Suprapubic skin (tissue), 4 donors: ENCODE results near the gene PLAGL2.

Experiments
- EP300 ChIP-seq: sonication (generic); formaldehyde crosslinking; IDR thresholded peaks from one replicate; pipeline ENCODE4 v1.6.1; 2017; ENCODE audit warnings: antibody characterized with exemption
- POLR2A ChIP-seq, 2 donors: fragments of 450-650 bp; IDR thresholded peaks; one replicate each; pipeline ENCODE4 v1.6.1; 2017; ENCODE audit warnings: antibody characterized with exemption in 2 of 2, mild to moderate bottlenecking in 2 of 2, moderate library complexity in 2 of 2
- POLR2AphosphoS5 ChIP-seq, 3 donors: sonication (generic); formaldehyde crosslinking; IDR thresholded peaks; one replicate each; pipeline ENCODE4 v1.6.1; 2017; ENCODE audit warnings: antibody characterized with exemption in 3 of 3
- TF ChIP-seq, protein P1 (sequence below), 2 donors: fragments of 200-600 bp in 1 of 2; fragments of 450-650 bp in 1 of 2; sonication (generic) in 1 of 2; IDR thresholded peaks; one replicate each; pipeline ENCODE4 v1.5.1; 2016 to 2019; ENCODE audit warnings: antibody characterized with exemption in 2 of 2, mild to moderate bottlenecking in 1 of 2, moderate library complexity in 1 of 2

DNA sequence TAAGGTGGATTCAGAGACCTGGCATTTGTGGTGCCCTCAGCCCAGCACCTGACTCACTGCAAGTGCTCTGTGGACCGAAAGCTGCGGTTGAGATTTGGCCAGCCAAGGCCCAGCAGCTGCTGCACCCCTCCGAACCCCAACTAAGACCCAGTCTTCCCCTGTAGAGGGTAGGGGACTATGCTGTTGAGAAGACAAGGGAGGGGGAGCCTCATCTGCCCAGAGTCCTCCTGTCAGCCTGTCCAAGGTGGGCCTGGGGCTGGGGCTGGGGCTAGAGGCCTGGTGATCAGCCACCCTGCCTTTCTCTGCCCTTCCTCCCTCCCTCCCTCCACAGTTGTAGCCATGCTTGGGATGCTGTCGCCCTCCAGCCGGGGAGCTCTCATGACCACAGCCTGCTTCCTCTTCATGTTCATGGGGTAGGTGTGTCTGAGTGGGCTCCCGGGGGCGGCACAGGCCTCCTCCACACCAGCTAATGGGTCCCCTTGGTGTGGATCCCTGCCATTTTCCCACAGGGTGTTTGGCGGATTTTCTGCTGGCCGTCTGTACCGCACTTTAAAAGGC, 57.2 kb downstream of the PLAGL2 start:
- TF ChIP-seq, protein P1, sequence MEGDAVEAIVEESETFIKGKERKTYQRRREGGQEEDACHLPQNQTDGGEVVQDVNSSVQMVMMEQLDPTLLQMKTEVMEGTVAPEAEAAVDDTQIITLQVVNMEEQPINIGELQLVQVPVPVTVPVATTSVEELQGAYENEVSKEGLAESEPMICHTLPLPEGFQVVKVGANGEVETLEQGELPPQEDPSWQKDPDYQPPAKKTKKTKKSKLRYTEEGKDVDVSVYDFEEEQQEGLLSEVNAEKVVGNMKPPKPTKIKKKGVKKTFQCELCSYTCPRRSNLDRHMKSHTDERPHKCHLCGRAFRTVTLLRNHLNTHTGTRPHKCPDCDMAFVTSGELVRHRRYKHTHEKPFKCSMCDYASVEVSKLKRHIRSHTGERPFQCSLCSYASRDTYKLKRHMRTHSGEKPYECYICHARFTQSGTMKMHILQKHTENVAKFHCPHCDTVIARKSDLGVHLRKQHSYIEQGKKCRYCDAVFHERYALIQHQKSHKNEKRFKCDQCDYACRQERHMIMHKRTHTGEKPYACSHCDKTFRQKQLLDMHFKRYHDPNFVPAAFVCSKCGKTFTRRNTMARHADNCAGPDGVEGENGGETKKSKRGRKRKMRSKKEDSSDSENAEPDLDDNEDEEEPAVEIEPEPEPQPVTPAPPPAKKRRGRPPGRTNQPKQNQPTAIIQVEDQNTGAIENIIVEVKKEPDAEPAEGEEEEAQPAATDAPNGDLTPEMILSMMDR (IDR thresholded peaks at IDR 0.05) = no peak
- TF ChIP-seq POLR2AphosphoS5 (IDR thresholded peaks at IDR 0.05) (no peak), POLR2A (IDR thresholded peaks at IDR 0.05) (no peak), EP300 (no peak)
